HG02642 (cell line): Measurements from ENCODE around the gene LDLRAD3.
"Not testable (repeated sequence)": the region's sequence is repeated elsewhere in the genome, so short reads cannot be mapped to it uniquely, and the experiment has no call there.

ENCODE experiments used
- ATAC-seq: cut with Tn5 transposase; IDR thresholded peaks from one replicate; pipeline ENCODE4 v1.9.1; 2021; ENCODE audit warnings: mild to moderate bottlenecking; ENCODE audit not compliant: unreplicated experiment, poor library complexity

The LDLRAD3 gene

DNA sequence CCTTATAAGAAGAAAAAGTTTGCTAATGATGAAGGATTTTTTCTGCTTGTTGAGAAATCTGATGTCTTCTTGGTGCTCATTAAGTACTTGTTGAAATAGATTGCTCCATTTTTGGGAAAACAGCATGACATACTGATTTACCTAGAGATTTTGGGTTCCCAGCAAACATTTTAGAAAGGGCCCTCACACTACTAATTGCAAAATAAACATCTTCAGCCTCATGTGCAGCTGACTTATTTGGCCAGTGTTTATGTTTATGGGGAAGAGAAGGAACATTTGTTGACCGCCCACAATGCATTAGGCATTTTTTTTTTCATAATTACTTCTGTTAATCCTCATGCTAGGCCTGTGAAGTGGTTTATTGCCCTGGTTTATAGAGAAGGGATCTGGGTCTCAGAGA is 40.1 kb downstream of the LDLRAD3 start:
- no peak for ATAC-seq

DNA sequence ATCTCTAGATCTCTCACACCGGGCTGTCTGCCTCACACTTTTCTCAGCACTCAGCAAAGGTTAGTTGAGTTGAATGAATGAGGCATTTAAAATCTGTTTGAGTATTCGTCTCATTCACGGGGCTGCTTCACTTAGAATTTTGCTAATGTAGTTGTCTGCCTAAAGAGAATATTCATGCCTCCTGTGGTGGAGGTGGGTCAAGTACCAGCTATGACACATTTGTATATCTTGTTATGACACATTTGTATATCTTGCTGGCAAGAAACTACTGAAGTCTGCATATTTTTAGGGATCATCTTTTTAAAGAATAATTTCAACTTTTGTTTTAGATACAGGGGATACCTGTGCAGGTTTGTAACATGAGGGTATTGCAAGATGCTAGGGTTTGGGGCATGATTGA is 43.1 kb downstream of the LDLRAD3 start:
- no peak for ATAC-seq

DNA sequence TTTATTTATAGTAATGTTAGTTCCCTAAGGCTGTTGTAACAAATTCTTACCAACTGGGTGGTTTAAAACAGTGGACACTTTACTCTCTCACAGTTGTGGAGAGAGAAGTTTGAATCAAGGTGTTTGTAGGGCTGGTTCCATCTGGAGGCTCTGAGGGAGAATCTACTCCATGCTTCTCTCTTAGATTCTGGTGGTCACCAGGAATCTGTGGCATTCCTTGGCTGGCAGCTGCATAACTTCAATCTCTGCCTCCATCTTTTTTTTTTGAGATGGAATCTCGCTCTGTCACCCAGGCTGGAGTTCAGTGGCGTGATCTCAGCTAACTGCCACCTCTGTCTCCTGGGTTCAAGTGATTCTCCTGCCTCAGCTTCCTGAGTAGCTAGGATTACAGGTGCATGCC is 46.3 kb downstream of the LDLRAD3 start:
- no peak for ATAC-seq

DNA sequence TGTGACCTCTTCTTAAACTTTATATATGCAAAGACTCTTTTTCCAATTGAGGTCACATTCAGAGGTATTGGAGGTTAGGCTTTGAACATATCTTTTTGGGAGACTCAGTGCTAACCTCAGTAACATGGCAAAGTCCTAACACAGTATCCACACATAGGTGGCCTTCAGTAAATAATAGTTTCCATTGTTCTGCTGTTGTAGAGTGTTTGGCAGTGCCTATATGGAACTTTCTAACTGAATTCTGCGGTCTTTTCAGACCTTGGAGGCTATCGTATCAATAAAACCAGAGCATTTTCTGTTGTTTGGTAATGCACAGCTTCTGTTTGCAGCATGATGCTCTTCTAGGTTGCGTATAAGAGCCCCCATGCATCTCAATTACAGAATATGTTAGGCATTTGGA is 47.0 kb downstream of the LDLRAD3 start:
- ATAC-seq: no peak

DNA sequence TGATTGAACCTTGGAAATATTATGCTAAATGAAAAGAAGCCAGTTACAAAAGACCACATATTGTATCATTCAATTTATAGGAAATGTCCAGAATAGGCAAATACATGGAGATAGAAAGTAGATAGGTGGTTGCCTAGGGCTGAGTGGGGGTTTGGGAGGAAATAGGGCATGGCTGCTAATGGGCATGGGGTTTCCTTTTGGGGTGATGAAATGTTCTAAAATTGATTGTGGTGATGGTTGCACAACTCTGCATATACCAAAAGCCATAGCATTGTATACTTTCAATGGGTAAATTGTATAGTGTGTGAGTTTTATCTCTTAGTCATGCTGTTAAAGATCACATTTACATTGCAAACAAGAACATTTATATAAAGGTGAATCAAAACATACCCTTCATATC is 48.7 kb downstream of the LDLRAD3 start:
- ATAC-seq: no peak

DNA sequence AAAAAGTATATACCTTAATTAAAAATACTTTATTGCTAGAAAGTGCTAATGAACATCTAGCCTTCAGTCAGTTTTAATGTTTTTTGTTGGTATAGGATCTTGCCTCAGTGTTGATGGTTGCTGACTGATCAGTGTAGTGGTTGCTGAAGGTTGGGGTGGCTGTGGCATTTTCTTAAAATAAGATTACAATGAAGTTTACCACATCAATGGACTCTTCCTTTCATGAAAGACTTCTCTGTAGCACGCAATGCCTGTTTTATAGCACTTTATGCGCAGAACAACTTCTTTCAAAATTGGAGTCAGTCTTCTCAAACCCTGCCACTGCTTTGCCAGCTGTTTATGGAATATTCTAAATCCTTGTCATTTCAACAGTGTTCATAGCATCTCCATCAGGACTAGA is 50.6 kb downstream of the LDLRAD3 start:
- ATAC-seq: no peak

DNA sequence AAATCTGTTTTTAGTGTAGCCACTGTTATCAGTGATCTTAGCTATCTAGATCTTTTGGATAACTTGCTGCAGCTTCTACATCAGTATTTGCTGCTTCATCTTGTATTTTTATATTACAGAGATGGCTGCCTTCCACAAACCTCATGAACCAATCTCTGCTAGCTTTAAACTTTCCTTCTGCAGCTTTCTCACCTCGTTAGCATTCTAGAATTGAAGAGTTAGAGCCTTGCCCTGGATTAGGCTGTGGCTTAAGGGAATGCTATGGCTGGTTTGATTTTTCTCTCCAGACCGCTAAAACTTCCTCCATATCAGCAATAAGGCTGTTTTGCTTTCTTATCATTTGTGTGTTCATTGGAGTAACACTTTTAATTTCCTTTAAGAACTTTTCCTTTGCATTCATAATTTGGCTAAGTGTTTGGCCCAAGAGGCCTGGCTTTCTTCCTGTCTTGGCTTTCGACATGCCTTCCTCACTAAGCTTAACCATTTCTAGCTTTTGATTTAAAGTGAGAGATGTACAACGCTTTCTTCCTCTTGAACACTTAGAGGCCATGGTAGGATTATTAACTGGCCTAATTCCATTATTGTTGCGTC is 51.9 kb downstream of the LDLRAD3 start:
- ATAC-seq: no peak

DNA sequence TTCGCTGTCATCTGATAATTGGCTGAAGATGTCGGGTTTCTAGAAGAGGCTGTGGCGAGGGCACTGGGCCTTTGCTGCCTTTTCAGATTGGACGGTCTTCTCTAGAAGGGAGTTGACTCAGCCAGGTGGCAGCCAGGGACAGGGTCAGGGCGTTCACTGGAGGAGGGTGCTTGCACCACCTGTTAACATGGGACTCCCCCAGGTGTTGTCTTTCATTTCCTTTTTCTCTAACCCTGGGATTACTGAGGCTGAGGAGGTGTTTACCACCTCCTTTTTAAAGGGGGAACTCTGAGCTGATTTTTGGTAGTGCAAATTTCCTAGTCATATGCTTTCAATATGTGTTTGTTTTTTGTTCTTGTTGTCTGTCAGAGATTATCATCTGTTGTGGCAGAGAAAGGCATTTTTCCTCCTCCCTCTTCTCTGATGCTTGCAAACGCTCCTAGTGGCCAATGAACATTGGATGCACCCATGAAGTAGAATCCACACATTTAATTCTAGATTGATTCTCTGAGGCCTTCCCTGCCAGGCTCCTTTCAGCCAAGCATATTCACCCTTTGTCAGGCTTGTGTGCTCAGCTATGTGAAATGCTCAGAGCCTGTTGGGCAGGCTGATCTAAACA is 54.1 kb downstream of the LDLRAD3 start:
- ATAC-seq: no peak

DNA sequence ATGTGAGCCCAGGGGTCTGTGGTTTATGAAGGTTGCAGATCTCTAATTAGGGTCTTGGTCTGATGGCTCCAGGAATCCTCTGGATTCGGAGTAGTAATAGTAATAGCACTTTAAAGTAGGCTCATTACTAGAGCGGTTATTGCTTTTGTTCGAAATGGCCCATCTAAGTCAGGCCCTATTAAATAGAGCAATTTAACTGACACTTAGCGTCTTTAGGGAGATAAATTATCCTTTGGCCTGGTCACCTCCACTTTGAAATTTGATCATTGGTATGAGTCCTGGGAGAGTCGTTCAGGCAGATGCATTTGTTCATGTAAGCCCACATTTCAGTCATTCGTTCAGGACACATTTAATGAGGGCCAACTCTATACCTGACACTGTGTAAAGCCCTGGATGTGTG is 54.8 kb downstream of the LDLRAD3 start:
- no peak for ATAC-seq

DNA sequence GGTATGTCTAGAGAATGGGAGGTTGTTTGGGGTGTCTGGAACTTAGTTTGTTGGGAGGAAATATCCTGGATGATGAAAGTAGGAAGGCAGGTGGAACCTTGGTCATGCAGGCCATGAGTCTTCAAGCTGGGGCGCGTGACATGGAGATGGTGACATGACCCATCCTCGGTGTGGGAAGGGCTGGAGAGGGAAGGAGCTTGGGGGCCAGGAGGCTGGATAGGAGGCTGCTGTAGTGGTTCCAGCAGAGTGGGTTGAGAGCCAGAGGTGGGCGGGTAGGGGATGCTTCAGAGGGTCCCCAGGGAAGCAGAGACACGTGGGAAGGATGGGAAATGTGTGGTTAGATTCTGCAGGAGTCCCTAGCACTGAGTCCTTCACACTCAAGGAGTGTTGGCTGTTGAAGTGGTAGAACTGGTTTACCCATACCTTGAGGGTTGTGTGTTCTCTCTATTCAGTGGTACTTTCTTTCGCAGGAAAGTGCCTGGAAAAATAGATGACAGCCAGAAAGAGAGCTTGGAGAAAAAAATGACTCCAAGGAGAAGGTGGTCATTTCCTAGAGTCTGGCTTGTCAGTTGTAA is 56.8 kb downstream of the LDLRAD3 start:
- ATAC-seq: no peak

DNA sequence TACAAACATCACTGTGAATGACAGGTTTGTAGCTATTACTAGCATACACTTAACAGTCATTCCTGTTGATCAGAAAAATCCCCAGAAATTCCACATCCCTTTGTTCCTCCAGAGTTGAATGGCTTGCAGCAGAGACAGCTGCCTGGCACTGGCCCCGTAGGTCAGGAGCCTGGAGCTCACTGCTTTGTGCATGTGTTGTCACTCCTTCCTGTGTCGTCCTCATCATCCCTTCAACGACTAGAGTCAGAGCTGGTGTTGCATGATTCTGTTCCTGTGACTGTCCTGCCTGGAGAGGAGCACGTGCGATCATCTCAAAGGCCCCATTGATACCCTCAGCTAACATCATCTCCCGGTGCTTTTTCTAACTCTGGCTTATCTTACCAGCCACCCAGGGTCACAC is 58.3 kb downstream of the LDLRAD3 start:
- no peak for ATAC-seq

DNA sequence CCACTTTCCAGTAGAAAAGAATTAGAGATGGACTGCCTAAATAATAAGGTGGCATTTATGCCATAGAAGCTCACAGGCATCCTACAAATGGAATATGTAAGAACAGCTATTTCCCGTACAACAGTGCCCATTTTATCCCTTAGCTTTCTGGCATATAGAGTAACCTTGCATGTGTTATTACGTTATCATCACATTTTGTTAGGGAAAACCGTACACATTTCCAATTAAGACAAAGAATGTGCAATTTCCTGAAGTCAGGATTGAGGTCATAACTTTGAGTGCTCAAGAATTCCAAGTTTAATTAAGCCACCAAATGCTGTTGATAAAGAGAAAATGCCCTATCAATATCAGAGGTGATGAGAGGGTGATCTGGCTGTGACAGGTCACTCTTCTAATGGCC is 58.9 kb downstream of the LDLRAD3 start:
- no peak for ATAC-seq

DNA sequence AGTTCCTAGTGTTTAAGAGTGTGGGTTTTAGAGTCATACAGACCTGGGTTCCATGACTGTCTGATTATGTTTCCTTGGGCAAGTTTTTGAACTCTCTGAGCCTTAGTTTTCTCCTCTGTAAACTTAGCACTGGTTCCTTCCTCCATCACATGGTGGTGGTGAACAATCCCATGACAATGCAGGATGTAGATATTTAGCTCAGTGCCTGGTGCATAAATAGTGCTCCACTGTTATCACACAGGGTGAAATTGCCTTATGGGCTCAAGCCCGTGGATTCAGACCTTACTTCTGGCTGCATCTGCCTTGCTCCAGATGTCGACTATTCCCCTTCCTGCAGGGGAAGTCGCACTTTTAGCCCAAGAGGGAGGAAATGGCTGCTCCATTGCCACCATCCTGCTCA is 62.7 kb downstream of the LDLRAD3 start:
- no peak for ATAC-seq

DNA sequence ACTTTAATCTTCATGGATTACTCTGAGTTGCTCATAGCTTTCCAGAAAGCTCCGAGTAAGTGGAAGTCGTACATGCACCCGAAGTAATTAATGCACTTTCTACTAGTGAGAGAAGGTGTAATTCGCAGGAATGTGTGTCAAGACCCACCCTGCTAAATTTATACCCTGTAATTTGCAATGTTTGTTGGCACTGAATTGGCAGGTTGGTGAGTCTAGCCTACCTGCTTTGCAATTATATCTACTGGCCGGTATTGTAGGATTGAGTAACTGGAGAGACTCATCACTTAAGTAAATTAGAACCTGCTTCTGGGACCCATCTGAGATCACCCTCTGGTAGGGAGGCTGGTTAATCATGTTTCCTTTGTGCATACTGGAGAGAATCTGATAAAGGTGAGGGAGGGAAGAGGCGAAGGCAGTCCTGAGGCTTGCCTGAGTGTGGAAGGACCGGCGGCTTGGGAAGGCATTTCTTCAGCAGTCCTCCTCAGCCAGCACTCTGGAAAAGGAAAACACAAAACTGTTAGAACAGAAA is 63.3 kb downstream of the LDLRAD3 start:
- no peak for ATAC-seq

DNA sequence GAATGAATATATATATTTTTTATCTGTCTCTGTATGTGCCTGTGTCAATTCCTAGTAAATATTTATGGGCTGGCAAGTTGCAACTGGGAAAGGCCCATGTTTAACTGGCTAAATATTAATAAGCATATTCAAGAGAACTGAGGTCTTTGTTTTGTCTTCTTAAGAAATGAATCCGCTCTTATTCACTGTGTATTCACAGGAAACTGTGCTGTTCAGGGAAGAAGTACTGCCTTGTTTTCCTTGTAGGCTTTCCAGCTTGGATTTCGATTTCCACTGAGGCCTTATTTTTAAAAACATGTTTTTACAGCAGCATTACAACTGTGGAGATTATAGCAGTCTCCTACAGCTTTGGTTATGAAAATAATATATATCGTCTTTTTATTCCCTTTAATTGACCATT is 64.7 kb downstream of the LDLRAD3 start:
- no peak for ATAC-seq

DNA sequence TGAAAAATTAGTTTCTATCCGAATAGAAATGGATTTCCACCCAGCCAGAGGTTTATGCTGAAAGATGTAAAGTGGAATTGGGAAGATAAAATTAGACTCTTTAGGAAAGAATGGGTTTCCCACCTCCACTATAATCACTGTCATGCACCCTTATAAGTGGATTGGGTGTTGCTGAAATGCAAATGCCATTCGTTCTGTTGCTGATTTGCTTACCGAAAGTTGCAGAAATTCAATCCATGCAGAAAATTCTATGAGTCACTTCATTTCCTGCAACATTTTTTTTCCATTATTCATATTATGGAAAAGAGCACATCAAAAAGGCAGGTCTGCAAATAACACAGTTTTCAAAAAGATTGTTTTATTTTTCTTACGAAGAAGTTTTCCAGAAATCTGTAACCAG is 65.6 kb downstream of the LDLRAD3 start:
- no peak for ATAC-seq

DNA sequence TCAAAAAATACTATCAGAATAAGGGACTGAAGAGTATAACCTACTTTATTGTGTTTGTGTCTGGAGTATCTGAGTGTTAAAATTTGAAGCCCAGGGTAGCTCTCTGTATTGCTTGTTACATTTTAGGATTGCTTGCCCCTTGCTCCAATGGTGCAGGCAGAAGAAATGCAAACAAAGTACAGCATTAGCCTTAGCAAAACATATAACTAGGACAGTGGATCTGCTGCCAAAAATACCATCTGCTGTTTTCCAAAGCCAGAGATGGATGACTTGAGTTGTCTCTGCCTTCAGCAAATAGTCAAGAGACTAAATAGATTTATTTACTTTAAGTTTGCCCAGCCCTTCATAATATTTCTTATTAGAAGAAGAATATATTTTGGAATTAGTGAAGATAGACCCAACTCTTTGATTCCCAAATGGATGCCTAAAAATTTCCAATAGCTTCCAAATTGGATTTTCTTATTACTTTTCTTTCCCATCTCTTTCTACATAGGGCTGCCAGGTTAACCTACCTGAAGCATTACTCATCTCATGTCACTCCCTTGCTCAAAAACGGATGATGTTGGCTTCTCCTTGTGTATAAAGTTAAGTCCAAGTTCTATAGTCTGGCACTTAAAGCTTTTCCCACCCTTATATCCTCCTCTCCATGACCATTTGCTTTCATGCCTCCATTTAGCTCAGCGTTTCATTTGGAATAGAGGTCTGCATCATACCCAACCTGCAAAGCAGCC is 66.3 kb downstream of the LDLRAD3 start:
- ATAC-seq: no peak

DNA sequence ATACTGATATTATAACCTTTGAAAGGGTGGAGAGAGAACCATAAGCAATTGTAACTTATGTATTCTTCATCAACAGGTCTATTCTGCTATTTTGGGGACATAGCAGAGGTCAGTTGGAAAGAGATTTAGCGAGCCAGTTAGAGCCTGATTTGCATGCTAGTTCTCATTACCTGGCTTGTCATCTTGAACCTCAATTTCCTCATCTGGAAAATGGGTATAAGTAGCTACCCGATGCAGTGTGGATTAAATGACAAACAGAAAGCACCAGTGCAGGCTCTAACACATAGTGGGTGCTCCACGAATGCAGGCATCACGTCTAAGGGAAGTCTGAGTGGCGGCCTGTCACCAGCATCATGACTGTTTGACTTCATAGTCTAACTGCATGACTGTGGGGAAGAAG is 67.7 kb downstream of the LDLRAD3 start:
- no peak for ATAC-seq

DNA sequence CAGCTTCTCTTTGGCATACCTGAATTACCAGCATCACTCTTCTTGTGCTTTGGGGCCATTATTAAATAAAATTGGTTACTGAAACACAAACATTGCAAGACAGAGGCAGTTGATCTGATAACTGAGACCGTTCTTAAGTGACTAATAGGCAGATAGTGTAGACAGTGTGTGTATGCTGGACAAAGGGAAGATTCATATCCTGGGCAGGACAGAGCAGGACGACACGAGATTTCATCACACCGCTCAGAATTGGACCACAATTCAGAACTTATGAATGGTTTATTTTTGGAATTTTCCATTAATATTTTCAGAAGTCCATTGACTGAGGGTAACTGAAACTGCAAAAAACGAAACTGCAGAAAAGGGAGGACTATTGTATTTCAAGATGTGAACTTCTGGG is 68.6 kb downstream of the LDLRAD3 start:
- ATAC-seq: no peak

DNA sequence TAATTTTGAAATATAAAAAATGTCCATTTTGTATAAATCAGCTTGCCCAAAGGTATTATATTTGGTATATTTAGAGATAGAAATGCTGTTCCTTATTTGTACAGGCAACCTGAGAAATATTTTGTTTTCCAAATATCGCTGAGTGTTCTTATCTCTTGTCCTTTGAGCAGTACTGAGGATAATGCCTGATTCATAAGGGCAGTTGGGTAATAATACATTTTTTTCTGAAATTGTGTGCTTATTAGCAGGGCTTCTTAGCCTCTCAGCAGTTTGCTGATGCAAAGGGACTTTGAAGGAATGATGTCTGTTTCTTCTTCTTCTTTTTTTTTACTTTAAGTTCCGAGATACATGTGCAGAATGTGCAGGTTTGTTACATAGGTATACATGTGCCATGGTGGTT is 69.1 kb downstream of the LDLRAD3 start:
- no peak for ATAC-seq

DNA sequence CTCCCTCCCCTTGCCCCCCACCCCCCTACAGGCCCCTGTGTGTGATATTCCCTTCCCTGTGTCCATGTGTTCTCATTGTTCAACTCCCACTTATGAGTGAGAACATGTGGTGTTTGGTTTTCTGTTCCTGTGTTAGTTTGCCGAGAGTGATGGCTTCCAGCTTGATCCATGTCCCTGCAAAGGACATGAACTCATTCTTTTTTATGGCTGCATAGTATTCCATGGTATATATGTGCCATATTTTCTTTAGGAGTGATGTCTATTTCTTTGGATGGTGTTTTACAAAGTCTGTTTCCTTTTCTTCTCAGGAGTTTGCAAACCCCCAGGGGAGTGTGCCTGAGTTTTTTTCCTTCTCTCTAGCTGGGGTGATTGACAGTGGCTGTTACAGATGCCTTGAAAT is 69.6 kb downstream of the LDLRAD3 start:
- not testable (repeated sequence) for ATAC-seq
